HG03558 (cell line): ENCODE data around the gene LTF.
"Not testable (repeated sequence)": the region's sequence is repeated elsewhere in the genome, so short reads cannot be mapped to it uniquely, and the experiment has no call there.

ENCODE experiments used
- ATAC-seq: cut with Tn5 transposase; IDR thresholded peaks from one replicate; pipeline ENCODE4 v1.9.1; 2021; ENCODE audit warnings: moderate number of reproducible peaks; ENCODE audit not compliant: unreplicated experiment; ENCODE audit errors: extremely low read depth

LTF gene

GRCh38 chr3:46399557-46399956 is 65.1 kb downstream of the LTF start:
- ATAC-seq, result no peak

DNA sequence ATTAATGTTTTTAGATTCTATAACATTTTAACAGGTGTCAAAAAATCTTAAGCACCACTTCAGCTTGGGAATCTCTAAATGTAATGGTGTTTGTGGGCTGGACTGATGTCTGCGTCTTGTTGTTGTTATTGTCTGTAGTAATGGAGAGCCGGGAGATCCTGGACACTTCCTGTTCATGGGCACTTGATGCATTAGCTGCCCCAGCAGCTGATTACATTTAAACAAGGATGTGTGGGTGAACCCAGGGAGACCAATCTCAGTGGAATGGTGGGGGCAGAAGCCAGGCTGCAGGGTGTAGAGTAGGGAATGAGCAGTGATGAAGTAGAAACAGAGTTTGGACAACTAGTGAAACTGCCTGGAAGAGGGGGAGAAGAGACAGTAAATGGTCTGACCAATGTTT is 65.6 kb downstream of the LTF start:
- ATAC-seq, result no peak

DNA sequence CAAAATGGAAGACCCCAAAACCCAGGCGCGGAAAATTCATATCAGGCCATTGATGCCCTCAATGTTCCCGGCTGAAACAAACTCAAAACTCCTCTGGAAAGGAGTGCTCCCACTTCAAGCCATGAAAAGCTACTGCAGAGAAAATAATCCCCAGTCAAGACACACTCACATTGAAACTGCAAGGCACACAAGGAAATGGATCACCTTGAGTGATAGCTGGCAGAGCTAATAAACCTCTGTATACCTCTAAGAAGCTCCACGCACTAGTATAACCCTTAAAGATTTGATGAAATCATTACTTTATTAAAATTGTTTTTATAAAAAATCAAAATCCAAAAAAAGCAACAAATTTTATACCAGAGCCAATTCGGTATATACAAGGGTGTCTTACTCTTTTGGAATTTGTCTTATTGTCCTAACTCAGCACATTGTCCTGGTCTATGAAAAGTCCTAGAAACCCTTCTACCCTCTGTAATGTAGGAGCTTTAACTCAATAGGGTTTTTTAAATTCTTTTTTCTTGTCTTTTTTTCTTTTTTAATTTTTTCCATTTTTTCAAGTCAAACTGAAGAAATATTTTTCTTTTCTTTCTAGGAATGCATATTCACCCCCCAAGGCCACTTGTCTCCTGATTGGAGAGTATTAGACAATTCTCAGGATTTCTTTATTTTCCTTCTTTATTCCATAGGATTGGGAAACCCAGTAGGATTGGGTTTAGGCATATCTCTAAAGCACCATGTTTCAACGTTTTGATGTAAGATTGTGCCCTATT is 66.3 kb downstream of the LTF start:
- no peak for ATAC-seq

- ATAC-seq, result no peak
Observed at GRCh38 chr3:46397111-46397510, 67.6 kb downstream of the LTF start.

DNA sequence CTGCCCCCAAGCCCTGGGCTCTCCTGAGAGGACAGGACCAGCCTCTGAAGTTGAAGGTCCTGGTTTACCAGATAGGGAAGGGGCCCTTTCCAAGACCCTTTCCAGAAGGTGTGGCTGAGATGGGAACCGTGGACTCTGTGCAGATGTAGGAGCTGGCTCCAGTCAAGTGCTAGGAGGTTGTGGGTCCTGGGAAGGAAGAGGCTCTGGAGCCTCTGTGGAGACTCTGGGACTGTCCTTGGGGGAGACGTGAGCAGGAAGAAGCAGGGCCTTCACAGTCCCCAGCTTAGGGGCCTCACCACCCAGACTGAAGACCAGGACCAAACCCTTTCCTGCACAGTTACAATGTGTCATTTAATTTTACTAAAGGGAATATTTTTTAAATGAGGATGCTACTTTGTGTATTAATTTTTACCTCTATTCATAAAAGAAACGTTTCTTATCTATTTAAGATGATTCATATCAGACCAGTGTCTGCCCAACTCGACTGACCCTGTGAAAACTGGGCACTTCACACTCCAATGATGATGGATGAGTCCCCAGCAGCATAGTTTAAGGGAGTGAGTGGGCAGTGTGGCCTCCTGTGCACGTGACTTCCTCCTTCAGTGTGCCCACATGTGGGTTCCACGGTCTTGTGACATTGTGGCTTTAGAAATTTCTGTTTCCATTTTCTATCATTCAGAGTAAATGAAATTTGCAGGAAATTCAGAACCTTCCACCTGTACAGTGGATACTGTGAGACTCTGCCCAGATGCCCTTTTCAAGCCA is 68.8 kb downstream of the LTF start:
- no peak for ATAC-seq

GRCh38 chr3:46395210-46395661 is 69.5 kb downstream of the LTF start:
- ATAC-seq, result no peak

GRCh38 chr3:46393554-46394434 is 70.9 kb downstream of the LTF start:
- ATAC-seq, result no peak

GRCh38 chr3:46393011-46393410 is 71.7 kb downstream of the LTF start:
- no peak for ATAC-seq

GRCh38 chr3:46391526-46391925 is 73.2 kb downstream of the LTF start:
- ATAC-seq, result not testable (repeated sequence)

DNA sequence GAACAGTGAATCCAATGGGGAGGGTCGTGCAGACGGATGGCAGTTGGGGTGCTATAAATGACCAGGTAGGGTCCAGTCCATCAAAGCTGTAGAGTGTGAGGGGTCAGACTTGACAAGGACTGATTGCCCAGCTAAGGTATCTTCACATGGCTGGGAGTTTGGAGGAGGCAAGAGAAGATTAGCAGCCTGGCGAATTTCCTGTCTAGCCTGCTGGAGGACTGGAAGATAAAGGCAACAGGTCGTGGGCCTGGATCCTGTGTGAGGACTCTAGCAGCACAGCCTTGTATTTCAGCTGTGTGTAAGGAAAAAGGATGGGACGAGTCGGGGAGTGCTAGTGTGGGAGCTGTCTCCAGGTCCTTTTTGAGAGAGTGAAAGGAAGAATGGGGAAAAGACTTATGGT is 75.4 kb downstream of the LTF start:
- no peak for ATAC-seq

- not testable (repeated sequence) for ATAC-seq
Observed at GRCh38 chr3:46388847-46389246, 75.9 kb downstream of the LTF start.

DNA sequence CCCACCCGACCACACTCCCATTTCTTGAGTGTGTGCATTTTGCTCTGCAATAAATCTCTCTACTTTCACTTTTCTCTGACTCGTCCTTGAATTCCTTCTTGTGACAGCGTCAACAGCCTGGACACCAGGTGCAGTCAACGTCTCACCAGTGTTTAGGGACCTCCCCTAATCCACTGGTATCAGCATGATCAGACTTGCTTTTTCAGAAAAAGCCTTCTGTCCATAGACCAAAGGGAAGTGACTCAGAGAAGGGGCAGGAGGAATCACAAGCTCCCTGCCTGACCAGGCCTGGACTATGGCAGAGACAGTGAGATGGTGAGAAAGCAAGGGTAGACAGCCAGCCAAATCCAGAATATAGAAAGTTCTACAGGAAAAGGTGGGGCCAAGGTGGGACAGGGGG is 78.5 kb downstream of the LTF start:
- ATAC-seq, result no peak
